ENCODE results near the gene PLXNB2. TPM values are rescaled to one million over a fixed set of nuclear protein-coding genes. Genes with fewer than 3 reads are reported as not detected.
"Not testable (repeated sequence)": the region's sequence is repeated elsewhere in the genome, so short reads cannot be mapped to it uniquely, and the experiment has no call there.

Gene PLXNB2
- total RNA-seq, 1 experiment from 2014 or later = 84.1 TPM

- no peak for DNase-seq (ENCODE audit: low read depth)
Observed at GRCh38 chr22:50326225-50326955, 18.9 kb upstream of the PLXNB2 start.

GRCh38 chr22:50325444-50326224 is 18.2 kb upstream of the PLXNB2 start:
- peak; percentile 38 for DNase-seq (ENCODE audit: low read depth)

GRCh38 chr22:50323900-50324299 is 16.5 kb upstream of the PLXNB2 start:
- no peak for DNase-seq (ENCODE audit: low read depth)

- not testable (repeated sequence) for DNase-seq (ENCODE audit: low read depth)
Observed at GRCh38 chr22:50322382-50323104, 15.1 kb upstream of the PLXNB2 start.

- DNase-seq (ENCODE audit: low read depth) = no peak
Observed at GRCh38 chr22:50320671-50321325, 13.4 kb upstream of the PLXNB2 start.

- DNase-seq (ENCODE audit: low read depth) = no peak
Observed at GRCh38 chr22:50320116-50320515, 12.7 kb upstream of the PLXNB2 start.

GRCh38 chr22:50319503-50319951 is 12.1 kb upstream of the PLXNB2 start:
- no peak for DNase-seq (ENCODE audit: low read depth)

GRCh38 chr22:50318698-50319411 is 11.4 kb upstream of the PLXNB2 start:
- no peak for DNase-seq (ENCODE audit: low read depth)

- DNase-seq (ENCODE audit: low read depth) = no peak
Observed at GRCh38 chr22:50318356-50318697, 10.9 kb upstream of the PLXNB2 start.

- DNase-seq (ENCODE audit: low read depth) = no peak
Observed at GRCh38 chr22:50317674-50318073, 10.2 kb upstream of the PLXNB2 start.

GRCh38 chr22:50317178-50317577 is 9.7 kb upstream of the PLXNB2 start:
- no peak for DNase-seq (ENCODE audit: low read depth)

- no peak for DNase-seq (ENCODE audit: low read depth)
Observed at GRCh38 chr22:50316114-50317065, 8.9 kb upstream of the PLXNB2 start.

GRCh38 chr22:50315289-50316113 is 8.1 kb upstream of the PLXNB2 start:
- DNase-seq (ENCODE audit: low read depth) = no peak

- no peak for DNase-seq (ENCODE audit: low read depth)
Observed at GRCh38 chr22:50314455-50315288, 7.2 kb upstream of the PLXNB2 start.

GRCh38 chr22:50314081-50314454 is 6.6 kb upstream of the PLXNB2 start:
- no peak for DNase-seq (ENCODE audit: low read depth)

GRCh38 chr22:50313600-50313999 is 6.2 kb upstream of the PLXNB2 start:
- DNase-seq (ENCODE audit: low read depth) = no peak

GRCh38 chr22:50313021-50313420 is 5.6 kb upstream of the PLXNB2 start:
- DNase-seq (ENCODE audit: low read depth) = no peak

- DNase-seq (ENCODE audit: low read depth) = no peak
Observed at GRCh38 chr22:50312371-50312770, 4.9 kb upstream of the PLXNB2 start.

All from HT1080 (cell line).